Measurements from ENCODE around the gene GEMIN2.
"Not testable (repeated sequence)": the region's sequence is repeated elsewhere in the genome, so short reads cannot be mapped to it uniquely, and the experiment has no call there.

The GEMIN2 gene

GRCh38 chr14:39176263-39177167, 62.4 kb downstream of the GEMIN2 start:
- no peak for DNase-seq (ENCODE audit: low read depth)

- DNase-seq (ENCODE audit: low read depth): no peak
These were observed 63.0 kb downstream of the GEMIN2 start for GRCh38 chr14:39177168-39177545.

- DNase-seq (ENCODE audit: low read depth): no peak
These were observed 64.9 kb downstream of the GEMIN2 start for GRCh38 chr14:39179042-39179441.

GRCh38 chr14:39180553-39180952, 66.4 kb downstream of the GEMIN2 start:
- no peak for DNase-seq (ENCODE audit: low read depth)

GRCh38 chr14:39181026-39181692, 67.0 kb downstream of the GEMIN2 start:
- DNase-seq (ENCODE audit: low read depth): no peak

GRCh38 chr14:39181693-39182047, 67.5 kb downstream of the GEMIN2 start:
- DNase-seq (ENCODE audit: low read depth): no peak

GRCh38 chr14:39182770-39183684, 68.9 kb downstream of the GEMIN2 start:
- DNase-seq (ENCODE audit: low read depth): no peak

- not testable (repeated sequence) for DNase-seq (ENCODE audit: low read depth)
These were observed 69.5 kb downstream of the GEMIN2 start for GRCh38 chr14:39183685-39184003.

GRCh38 chr14:39184628-39185255, 70.6 kb downstream of the GEMIN2 start:
- no peak for DNase-seq (ENCODE audit: low read depth)

- no peak for DNase-seq (ENCODE audit: low read depth)
These were observed 71.3 kb downstream of the GEMIN2 start for GRCh38 chr14:39185256-39186049.
